Left ventricle myocardium superior (tissue), 1 donor: Measurements from ENCODE around the gene MXRA7. TPM values are rescaled to one million over a fixed set of nuclear protein-coding genes. Genes with fewer than 3 reads are reported as not detected.
"Not testable (repeated sequence)": the region's sequence is repeated elsewhere in the genome, so short reads cannot be mapped to it uniquely, and the experiment has no call there.

Experiments used
- ATAC-seq: fragments of 200-7000 bp; cut with Tn5 transposase; one replicate; pipeline ENCODE4 v1.9.1; 2020; ENCODE audit warnings: mild to moderate bottlenecking, moderate library complexity
- DNase-seq: peaks from one replicate; pipeline ENCODE4 v3.0.0-alpha.2; 2020
- intact Hi-C: fragments of 100-400 bp; cut with micrococcal nuclease; formaldehyde crosslinking; loops from one replicate; pipeline ENCODE4 v1.11.0; 2022
- total RNA-seq: library from RNA; stranded (reverse); fragmentation: NEBNext Ultra II Directional; extraction: Animal tissue kit (Norgen Biotek cat#: 25700); gene quantifications from one replicate; pipeline ENCODE4 v1.2.1, GENCODE V29; 2021
- donor health status: DM: no; HTN: yes; CAD: no; lungs with severe emphysema.

The MXRA7 gene
- total RNA-seq, 1 donor from 2014 or later = 364 TPM

- intact Hi-C loops = no loop called here
- DNase-seq (peak; percentile 29), ATAC-seq (peak; percentile 0)
Measured at GRCh38 chr17:76701471-76701967, 9.2 kb downstream of the MXRA7 start.

DNA sequence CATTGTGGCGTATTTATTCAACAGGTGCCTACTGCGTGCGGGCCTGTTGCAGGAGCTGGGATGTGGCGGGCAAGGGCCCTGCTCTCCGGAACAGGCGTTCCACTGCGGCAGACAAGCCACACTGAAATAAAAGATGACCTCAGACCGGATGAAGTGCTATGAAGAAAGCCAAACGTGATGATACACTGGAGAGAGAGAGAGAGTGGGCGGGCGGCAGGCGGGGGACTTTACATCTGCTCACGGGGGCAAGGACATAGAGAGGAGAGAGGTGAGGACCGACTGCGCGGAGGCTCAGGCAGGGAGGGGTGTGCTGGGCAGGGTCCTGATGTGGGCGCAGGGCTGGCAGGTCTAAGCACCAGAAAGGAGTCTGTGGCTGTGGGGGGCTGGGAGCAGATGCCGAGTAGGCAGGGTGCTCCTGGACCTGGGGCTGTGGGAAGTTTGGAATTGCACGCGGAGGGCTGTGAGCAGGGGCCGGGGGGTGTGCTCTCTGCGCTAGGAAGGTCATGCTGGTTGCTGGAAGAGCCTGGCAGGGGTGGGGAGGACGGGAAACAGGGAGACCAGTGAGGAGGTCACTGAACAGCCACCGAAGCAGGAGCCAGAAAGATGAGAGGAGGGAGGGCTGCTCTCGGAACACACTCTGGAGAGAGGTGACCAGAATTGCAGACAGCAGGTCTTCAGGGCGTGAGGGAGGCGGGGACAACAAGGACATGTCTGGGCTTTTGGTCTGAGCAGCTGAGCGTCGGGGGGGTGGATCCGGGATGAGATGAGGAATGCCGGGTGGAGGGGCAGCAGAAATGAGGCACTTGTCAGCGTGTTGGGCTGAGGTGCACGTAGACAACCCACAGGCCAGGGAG, 9.9 kb downstream of the MXRA7 start:
- DNase-seq = peak; percentile 82
- intact Hi-C loops = no loop called here

GRCh38 chr17:76700270-76700616, 10.5 kb downstream of the MXRA7 start:
- ATAC-seq (peak; percentile 26), DNase-seq (no peak)
- intact Hi-C loops = no loop called here

More for the DNA sequence above, 9.9 kb downstream of the MXRA7 start:
- ATAC-seq = peak; percentile 81

DNA sequence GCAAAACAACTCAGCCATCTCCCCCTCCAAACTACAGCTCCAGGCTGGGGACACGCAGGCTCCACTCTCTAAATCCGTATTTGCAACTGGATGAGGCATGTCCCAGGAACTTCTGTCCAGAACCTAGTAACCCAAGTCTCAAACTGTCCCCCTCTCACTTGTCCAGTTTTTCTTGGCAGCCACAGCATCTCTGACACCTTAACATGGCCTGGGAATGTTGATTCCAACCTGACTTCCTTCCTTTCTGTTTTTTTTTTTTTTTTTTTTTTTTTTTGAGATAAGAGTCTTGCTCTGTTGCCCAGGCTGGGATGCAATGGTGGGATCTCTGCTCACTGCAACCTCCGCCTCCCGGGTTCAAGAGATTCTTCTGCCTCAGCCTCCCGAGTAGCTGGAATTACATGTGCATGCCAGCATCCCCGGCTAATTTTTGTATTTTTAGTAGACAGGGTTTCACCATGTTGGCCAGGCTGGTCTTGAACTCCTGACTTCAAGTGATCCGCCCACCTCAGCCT, 12.2 kb downstream of the MXRA7 start:
- DNase-seq, ATAC-seq, intact Hi-C loops: not testable (repeated sequence)

DNA sequence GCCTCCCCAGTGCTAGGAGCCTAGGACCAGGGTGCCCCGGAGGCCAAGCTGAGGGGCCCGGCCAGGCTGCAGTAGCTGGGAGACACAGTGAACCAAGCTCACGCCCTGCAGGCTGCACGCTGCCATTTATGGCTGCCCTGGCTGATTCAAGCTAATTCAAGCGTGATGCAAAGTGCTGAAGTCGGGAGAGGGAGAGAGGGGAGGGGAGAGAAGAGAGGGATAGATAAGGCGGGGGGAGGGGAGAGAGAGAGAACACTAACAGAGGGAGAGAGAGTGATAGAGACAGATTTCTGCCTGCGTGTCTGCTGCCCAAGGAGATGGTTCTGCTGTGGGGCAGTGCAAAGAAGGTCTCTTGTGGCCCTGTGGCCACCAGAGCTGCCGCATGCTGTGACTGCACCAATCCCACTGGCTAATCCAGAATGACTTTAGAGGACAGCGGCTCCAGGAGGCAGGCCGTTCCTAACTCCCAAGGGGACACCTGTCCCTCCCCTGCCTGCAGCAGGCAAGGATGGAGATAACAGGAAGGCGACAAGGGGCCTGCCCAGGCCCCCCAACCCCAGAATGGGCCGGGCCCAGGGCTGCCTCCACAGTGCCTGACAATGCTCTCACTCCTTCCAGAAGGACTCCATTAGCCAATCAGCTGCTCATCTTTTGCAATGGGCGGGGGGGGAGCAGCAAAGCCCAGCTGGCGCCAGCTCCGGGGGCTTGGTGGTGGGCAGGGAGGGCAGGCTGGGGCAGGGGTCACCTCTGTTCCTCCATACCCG, 12.9 kb downstream of the MXRA7 start:
- ATAC-seq = peak; percentile 32
- peak; percentile 66 for DNase-seq
- intact Hi-C loops = no loop called here

GRCh38 chr17:76696763-76697701, 13.7 kb downstream of the MXRA7 start:
- intact Hi-C loops = no loop called here
- DNase-seq = peak; percentile 77

GRCh38 chr17:76695059-76695831, 15.5 kb downstream of the MXRA7 start:
- ATAC-seq = no peak
- intact Hi-C loops = no loop called here
- DNase-seq = peak; percentile 21

More at GRCh38 chr17:76696763-76697701, 13.7 kb downstream of the MXRA7 start:
- peak; percentile 27 for ATAC-seq

GRCh38 chr17:76691379-76692191, 19.2 kb downstream of the MXRA7 start:
- DNase-seq (peak; percentile 30), ATAC-seq (peak; percentile 0)
- intact Hi-C loops = no loop called here

DNA sequence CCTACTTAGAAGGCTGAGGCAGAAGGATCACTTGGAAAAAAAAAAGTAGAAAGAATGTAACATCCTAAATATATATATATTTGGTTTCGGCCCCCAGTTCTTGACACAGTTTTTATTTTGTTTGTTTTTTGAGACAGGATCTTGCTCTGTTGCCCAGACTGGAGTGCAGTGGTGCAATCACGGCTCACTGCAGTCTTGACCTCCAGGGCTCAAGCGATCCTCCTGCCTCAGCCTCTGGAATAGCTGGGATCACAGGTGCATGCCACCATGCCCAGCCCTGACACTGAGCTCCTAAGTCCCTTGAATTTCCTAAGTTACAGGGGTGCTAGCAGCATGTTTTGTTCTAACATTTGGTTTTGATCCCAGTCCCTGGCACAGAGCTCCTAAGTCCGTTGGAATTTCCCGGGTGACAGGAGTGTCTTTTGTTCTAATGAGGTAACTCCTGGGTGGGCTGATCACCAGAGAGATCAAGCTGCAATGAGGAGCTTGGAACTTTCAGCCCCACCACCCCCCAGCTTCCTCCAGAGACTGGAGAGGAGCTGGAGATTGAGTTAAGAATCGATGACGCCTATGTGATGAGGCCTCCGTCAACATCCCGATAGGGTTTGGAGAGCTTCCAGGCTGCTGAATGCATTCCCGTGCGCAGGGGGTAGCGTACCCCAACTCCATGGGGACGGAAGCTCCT, 20.0 kb downstream of the MXRA7 start:
- ATAC-seq (no peak), DNase-seq (no peak)
- intact Hi-C loops = no loop called here

DNA sequence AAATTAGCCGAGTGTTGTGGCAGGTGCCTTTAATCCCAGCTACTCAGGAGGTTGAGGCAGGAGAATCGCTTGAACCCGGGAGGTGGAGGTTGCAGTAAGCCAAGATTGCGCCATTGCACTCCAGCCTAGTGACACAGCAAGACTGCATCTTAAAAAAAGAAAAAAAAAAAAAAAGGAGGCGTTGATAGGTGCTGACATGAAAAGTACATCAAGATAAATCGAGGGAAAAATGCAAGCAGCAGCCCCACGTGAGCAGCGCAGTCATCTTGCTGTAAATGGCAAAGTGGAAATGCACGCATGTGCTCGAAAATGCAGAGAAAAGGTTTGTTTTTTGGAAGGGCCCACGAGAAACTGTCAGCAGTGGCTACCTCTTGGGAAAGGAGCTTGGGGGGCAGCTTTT, 20.9 kb downstream of the MXRA7 start:
- intact Hi-C loops = loop anchor here (2.0 kb wide), 1 partner anchor 27 kb away; no protein-coding TSS in a partner anchor
- ATAC-seq = no peak

GRCh38 chr17:76688165-76688622, 22.6 kb downstream of the MXRA7 start:
- peak; percentile 9 for ATAC-seq
- intact Hi-C loops = loop anchor here (2.0 kb wide), 1 partner anchor 29 kb away; no protein-coding TSS in a partner anchor
- peak; percentile 80 for DNase-seq

More for the DNA sequence above, 20.9 kb downstream of the MXRA7 start:
- no peak for DNase-seq

DNA sequence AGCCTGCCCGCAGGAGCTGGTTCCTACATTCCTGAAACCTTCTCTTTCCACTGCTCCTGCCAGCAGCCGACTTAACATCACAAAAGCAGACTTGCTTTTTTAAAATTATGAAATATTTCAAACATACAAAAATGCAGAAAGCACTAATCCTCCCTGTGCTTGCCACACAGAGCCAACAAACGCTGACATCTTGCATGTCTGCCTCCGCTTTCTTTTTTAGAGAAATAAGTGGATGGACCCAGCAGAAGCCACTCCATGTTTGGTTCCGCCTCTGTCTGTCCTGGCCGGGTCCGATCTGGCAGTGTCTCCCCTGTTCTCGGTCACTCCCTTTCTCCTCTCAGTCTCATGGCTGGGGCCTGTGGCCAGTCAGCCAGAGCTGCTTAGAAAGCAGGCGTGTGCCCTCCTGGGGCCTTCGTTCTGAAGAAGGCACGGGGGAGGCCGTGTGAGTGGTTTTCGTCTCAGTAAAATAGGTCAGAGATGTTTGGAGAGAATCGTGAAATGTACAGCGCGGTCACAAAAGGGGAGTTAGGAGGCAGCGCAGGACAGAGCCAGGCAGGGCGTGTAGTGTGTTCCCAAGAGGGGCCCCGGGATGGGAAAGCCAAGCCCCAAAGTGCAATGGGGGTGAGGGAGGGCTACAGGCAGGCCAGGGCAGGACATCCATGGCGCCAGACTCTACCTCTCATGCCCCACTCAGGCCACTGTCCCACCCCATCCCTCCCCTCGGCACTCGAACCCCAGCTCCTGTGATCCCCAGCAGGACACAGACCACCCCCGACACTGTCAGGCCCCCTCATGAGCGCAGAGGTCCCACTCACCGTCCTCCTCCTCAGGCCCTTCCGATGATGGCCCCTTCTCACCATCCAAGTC, 23.2 kb downstream of the MXRA7 start:
- ATAC-seq = peak; percentile 58
- peak; percentile 85 for DNase-seq
- intact Hi-C loops = loop anchor here (2.0 kb wide), 1 partner anchor 29 kb away; no protein-coding TSS in a partner anchor

DNA sequence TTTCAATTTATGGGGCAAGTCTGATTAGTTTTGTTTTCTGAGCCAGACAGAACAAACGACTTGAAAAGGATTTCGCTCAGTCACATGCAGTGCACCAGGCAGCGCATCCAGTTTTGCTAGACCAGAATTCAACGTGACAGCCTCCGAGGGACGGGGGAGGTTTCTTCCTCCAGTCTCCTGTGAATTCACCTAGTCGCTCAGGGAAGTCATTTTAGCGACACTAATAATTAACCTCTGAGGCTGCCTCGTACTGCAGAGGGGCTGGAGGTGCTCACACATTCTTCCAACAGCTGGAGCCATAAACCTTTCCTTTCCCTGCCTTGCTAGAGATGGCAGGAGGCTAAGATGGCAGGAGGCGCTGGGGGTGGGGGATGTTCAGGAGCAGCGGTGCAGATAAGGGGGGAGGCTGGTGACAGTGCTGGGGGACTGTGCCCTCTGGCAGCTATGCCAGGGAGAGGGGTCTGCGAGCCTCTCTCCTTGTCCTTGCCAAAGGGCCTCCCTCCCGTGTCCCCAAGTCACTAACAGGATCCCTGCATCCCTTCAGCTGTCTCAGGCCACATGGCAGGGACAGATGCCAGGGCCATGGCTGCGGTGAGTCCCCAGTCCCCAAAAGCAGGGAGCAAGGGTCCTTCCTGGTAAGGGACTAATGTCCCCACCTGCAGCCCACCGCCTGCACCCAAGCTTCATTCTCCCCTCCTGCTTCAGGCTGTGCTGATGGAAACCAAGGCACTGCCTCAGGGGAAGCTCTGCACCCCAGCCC, 24.0 kb downstream of the MXRA7 start:
- intact Hi-C loops = no loop called here
- DNase-seq = no peak
- ATAC-seq = no peak

GRCh38 chr17:76685846-76686245, 24.9 kb downstream of the MXRA7 start:
- ATAC-seq = no peak
- intact Hi-C loops = no loop called here
- peak; percentile 64 for DNase-seq

- DNase-seq (no peak), ATAC-seq (no peak)
- intact Hi-C loops = no loop called here
Measured at GRCh38 chr17:76685366-76685765, 25.4 kb downstream of the MXRA7 start.
